ENCODE data around the gene GSTCD.

- TF ChIP-seq CTCF (IDR thresholded peaks at IDR 0.05), result no peak
- TF ChIP-seq POLR2A (IDR thresholded peaks at IDR 0.05), result no peak
These were observed 5.5 kb downstream of the GSTCD start for GRCh38 chr4:105714071-105714521.
